ENCODE data around the gene ARSG.

- TF ChIP-seq BHLHE40 (IDR thresholded peaks at IDR 0.05; ENCODE audit: borderline replicate concordance) = no peak
- TF ChIP-seq FOXM1 (IDR thresholded peaks at IDR 0.05; ENCODE audit: borderline replicate concordance) = no peak
- TF ChIP-seq TARDBP (IDR thresholded peaks at IDR 0.05) = no peak
- TF ChIP-seq PKNOX1 (IDR thresholded peaks at IDR 0.05) = no peak
- TF ChIP-seq SP1 (IDR thresholded peaks at IDR 0.05) = no peak
- TF ChIP-seq ZNF384 (IDR thresholded peaks at IDR 0.05) = no peak
Observed at GRCh38 chr17:68418876-68419275, 127.6 kb downstream of the ARSG start.
